NCI-H748 (cell line): ENCODE data around the gene CMTM7.
A peak's percentile ranks its signal among the peaks of the same experiment; 100 is the strongest.
"Not testable (repeated sequence)": the region's sequence is repeated elsewhere in the genome, so short reads cannot be mapped to it uniquely, and the experiment has no call there.

Experiments
- DNase-seq: peaks from one replicate; lab custom pipeline; 2025; ENCODE audit not compliant: unreplicated experiment; lab: John Stamatoyannopoulos, UW

CMTM7 gene

GRCh38 chr3:32381922-32382321 lies 9.7 kb upstream of the CMTM7 start:
- DNase-seq, result peak; percentile 61

- DNase-seq, result no peak
Measured at GRCh38 chr3:32383136-32383711, 8.4 kb upstream of the CMTM7 start.

GRCh38 chr3:32384938-32385337 lies 6.7 kb upstream of the CMTM7 start:
- peak; percentile 28 for DNase-seq

- no peak for DNase-seq
Measured at GRCh38 chr3:32387512-32387911, 4.1 kb upstream of the CMTM7 start.

GRCh38 chr3:32389577-32389976 lies 2.1 kb upstream of the CMTM7 start:
- DNase-seq, result not testable (repeated sequence)

GRCh38 chr3:32392536-32393302 lies 1.1 kb downstream of the CMTM7 start:
- peak; percentile 22 for DNase-seq

- DNase-seq, result no peak
Measured at GRCh38 chr3:32395496-32395895, 3.8 kb downstream of the CMTM7 start.

- no peak for DNase-seq
Measured at GRCh38 chr3:32397941-32398340, 6.3 kb downstream of the CMTM7 start.

- no peak for DNase-seq
Measured at GRCh38 chr3:32398531-32398930, 6.9 kb downstream of the CMTM7 start.

- peak; percentile 53 for DNase-seq
Measured at GRCh38 chr3:32399030-32399620, 7.5 kb downstream of the CMTM7 start.

GRCh38 chr3:32401126-32401525 lies 9.5 kb downstream of the CMTM7 start:
- DNase-seq, result no peak

- peak; percentile 90 for DNase-seq
Measured at GRCh38 chr3:32401556-32402081, 10.0 kb downstream of the CMTM7 start.

- DNase-seq, result peak; percentile 72
Measured at GRCh38 chr3:32403663-32404062, 12.0 kb downstream of the CMTM7 start.

- no peak for DNase-seq
Measured at GRCh38 chr3:32404714-32405113, 13.1 kb downstream of the CMTM7 start.

GRCh38 chr3:32405155-32405554 lies 13.5 kb downstream of the CMTM7 start:
- DNase-seq, result no peak

GRCh38 chr3:32405711-32406323 lies 14.2 kb downstream of the CMTM7 start:
- DNase-seq, result no peak

GRCh38 chr3:32406486-32407408 lies 15.1 kb downstream of the CMTM7 start:
- DNase-seq, result peak; percentile 79

GRCh38 chr3:32410367-32411246 lies 19.0 kb downstream of the CMTM7 start:
- DNase-seq, result no peak

GRCh38 chr3:32411442-32411841 lies 19.8 kb downstream of the CMTM7 start:
- no peak for DNase-seq

- peak; percentile 38 for DNase-seq
Measured at GRCh38 chr3:32412887-32413286, 21.2 kb downstream of the CMTM7 start.
